Heart left ventricle (tissue), 13 donors: ENCODE results near the gene RAB33A.

Source experiments
- POLR2A ChIP-seq, 2 donors: fragments of 450-650 bp; IDR thresholded peaks; one replicate each; pipeline ENCODE4 v1.6.1; 2017; ENCODE audit warnings: antibody characterized with exemption in 2 of 2, mild to moderate bottlenecking in 2 of 2, moderate library complexity in 2 of 2
- TF ChIP-seq, protein P1 (sequence below), 12 donors: fragments of 200-600 bp; sonication (generic) in 4 of 12; IDR thresholded peaks; one replicate each; pipeline versions ENCODE4 v1.5.0 to v1.8.0; 2018 to 2022; ENCODE audit warnings: antibody characterized with exemption in 12 of 12, mild to moderate bottlenecking in 5 of 12
- donor health status: ischemic (EF 13 %, LVEDD 7.1; RV severe dilation, severe dysfunction).
- donor health status: DM: no; HTN: yes; CAD: no.
- donor health status: DM: no; HTN: no; CAD: no.
- donor health status: ischemic (EF 25% LVEDD 6.9; RV normal size, moderate dysfunction).
- donor health status: ischemic (EF 25% LVEDD 5.7; RV mildly dilated, moderate dysfunction).
- donor health status: ischemic (EF 35%, LVEDD 5.7; RV mildly dilated, moderate dysfunction).
- donor health status: nonischemic (EF 11% LVEDD 7.7; RV severe dilation, severe dysfunction).
- donor health status: DM: yes; HTN: yes; CAD: no.
- donor health status: PGD.
- donor health status: ischemic (EF 29% LVEDD 5.4; RV normal size, mild dysfunction).
- donor health status: nonischemic (EF 23%, LVEDD 6.1; RV moderate dilation, normal function).

GRCh38 chrX:130163398-130163797 lies 8.4 kb upstream of the RAB33A start:
- TF ChIP-seq, protein P1, sequence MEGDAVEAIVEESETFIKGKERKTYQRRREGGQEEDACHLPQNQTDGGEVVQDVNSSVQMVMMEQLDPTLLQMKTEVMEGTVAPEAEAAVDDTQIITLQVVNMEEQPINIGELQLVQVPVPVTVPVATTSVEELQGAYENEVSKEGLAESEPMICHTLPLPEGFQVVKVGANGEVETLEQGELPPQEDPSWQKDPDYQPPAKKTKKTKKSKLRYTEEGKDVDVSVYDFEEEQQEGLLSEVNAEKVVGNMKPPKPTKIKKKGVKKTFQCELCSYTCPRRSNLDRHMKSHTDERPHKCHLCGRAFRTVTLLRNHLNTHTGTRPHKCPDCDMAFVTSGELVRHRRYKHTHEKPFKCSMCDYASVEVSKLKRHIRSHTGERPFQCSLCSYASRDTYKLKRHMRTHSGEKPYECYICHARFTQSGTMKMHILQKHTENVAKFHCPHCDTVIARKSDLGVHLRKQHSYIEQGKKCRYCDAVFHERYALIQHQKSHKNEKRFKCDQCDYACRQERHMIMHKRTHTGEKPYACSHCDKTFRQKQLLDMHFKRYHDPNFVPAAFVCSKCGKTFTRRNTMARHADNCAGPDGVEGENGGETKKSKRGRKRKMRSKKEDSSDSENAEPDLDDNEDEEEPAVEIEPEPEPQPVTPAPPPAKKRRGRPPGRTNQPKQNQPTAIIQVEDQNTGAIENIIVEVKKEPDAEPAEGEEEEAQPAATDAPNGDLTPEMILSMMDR (IDR thresholded peaks at IDR 0.05) = no peak
- no peak for TF ChIP-seq POLR2A (IDR thresholded peaks at IDR 0.05)
